Omental fat pad (tissue), 4 donors: ENCODE measurements around the gene DLG2. TPM values are rescaled to one million over a fixed set of nuclear protein-coding genes. Genes with fewer than 3 reads are reported as not detected.

ENCODE experiments used
- ATAC-seq: fragments of 150-250 bp; one replicate; pipeline ENCODE4 v1.9.1; 2016; ENCODE audit warnings: mild to moderate bottlenecking, moderate library complexity; ENCODE audit not compliant: low FRiP score
- DNase-seq: peaks from one replicate; pipeline ENCODE4 v3.0.0-alpha.2; 2019; ENCODE audit warnings: low spot score
- CTCF ChIP-seq, 3 donors: fragments of 450-650 bp; IDR thresholded peaks; one replicate each; pipeline ENCODE4 v1.5.1; 2016 to 2017; ENCODE audit warnings: antibody characterized with exemption in 3 of 3, mild to moderate bottlenecking in 3 of 3, moderate library complexity in 2 of 3
- total RNA-seq, 4 donors: library from RNA; depleted of rRNA; stranded (reverse); fragments of >200 nt; gene quantifications; one replicate each; pipeline ENCODE4 v1.1.0, GENCODE V29; 2016

Gene DLG2
- total RNA-seq, 4 donors from 2014 or later, result 4.8 to 13.2 (median 8.1) TPM

DNA sequence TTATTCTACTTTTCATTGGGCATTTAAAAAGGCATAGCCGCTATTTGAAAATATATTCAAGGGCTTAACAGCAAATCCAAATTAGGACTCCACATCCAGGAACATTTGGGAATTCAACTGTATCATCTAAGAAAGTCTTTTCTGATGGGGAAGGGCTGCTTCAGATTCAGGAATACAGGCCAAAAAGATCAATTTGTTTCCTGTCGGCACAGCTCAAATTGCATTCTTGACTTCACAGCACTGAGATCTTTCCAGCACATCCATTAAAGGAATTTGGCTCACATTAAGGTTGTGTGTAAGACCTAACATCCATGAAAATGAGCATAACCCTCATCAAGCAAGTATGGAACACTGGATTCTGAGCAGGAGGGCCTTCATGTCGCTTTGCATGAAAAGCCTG is 1171.5 kb downstream of the DLG2 start:
- TF ChIP-seq CTCF (IDR thresholded peaks at IDR 0.05), result no peak
- no peak for ATAC-seq
- no peak for DNase-seq

DNA sequence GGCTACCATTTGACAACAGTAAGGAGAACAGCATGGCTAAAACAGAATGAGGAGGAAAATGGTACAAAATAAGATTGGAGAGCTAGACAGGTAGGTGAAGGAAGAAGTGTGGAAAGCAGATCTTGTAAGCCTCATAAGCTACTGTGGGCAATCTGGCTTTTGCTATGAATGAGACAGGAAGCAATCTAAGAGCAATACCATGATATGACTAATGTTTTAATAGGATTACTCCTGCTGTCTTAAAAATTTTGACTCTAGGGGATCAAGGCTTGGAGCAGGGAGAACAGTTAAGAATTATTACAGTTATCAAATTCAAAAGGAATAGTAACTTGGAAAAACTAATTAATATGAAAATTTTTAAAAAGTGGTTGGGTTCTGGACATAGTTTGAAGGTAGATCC is 1174.9 kb downstream of the DLG2 start:
- no peak for TF ChIP-seq CTCF (IDR thresholded peaks at IDR 0.05)
- no peak for DNase-seq
- ATAC-seq, result no peak

DNA sequence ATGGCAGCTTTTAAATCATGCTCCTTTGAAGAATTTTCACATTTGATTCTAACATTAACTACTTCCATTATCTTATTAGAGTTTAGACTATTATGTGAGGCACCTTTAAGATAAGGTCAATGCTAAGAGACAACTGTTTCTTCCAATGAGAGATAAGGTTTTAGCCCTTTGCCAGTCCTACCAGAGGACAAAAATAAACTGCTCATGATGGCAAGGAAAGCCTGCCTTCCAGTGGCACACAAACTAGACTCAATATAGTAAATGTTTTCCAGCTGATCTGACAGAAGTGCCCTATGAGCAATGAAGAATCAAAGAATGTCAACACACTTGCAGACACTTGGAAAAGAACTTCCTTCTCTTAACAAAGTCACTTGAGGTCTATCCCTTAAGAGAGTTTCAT is 1188.6 kb downstream of the DLG2 start:
- no peak for ATAC-seq
- TF ChIP-seq CTCF (IDR thresholded peaks at IDR 0.05), result no peak
- DNase-seq, result no peak

GRCh38 chr11:84437071-84437980 is 1189.8 kb downstream of the DLG2 start:
- no peak for DNase-seq
- TF ChIP-seq CTCF (IDR thresholded peaks at IDR 0.05), result no peak
- ATAC-seq, result peak; percentile 57

DNA sequence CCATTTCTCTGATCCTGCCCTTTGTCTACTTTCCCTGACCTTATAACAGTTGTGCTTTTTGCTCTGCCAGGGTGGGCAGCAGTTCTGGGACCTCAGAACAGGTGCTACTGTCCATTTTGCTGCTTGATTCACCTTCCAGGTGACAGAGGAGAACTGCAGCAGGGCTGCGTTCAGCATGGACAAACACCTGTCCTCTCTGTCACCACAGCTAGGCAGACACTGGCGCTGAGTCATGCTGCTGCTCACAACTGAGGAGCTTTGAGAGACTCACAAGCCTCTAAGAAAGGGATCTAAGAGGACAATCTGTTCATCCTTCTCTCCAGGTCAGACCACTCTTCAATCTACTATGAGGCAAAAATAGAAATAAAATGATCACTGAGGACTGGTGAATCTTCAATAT is 1196.5 kb downstream of the DLG2 start:
- TF ChIP-seq CTCF (IDR thresholded peaks at IDR 0.05), result no peak
- DNase-seq, result no peak
- no peak for ATAC-seq

- DNase-seq, result no peak
- no peak for TF ChIP-seq CTCF (IDR thresholded peaks at IDR 0.05)
- no peak for ATAC-seq
Measured at GRCh38 chr11:84425673-84426072, 1201.5 kb downstream of the DLG2 start.

DNA sequence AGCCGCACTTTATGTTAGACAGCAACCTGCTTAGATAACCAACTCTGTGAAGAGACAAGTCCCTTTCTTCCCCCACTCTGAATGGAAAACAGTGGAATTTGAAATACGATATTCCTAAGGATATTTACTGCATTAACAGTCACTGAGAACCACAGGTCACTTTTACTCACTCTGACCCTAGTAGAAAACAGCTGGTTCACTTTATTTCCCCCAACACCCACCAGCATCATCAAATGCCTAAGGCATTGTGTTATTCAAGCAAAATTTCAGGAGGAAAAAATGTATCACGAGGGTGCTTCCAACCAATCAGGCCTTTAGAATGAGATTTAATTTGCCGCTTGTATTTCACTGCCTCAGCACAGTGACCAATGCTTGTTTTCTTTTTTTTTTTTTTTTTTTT is 1206.9 kb downstream of the DLG2 start:
- DNase-seq (no peak), ATAC-seq (no peak)
- no peak for TF ChIP-seq CTCF (IDR thresholded peaks at IDR 0.05)
